Measurements from ENCODE around the gene SDC4. TPM values are rescaled to one million over a fixed set of nuclear protein-coding genes. Genes with fewer than 3 reads are reported as not detected.
A peak's percentile ranks its signal among the peaks of the same experiment; 100 is the strongest.

SDC4 gene
- total and polyA plus RNA-seq, 9 of the 15 experiments (the other 6 are each of a cell fraction or from before 2014, with no cell fraction given): 2.1 to 10.7 (median 6.3) TPM

- TF ChIP-seq ZNF766 (CRISPR knock-in tag; conservative IDR thresholded peaks at IDR 0.05) (0 out of 2 replicates have a peak, but pooled peaks have one; percentile 39), ARID2 (IDR thresholded peaks at IDR 0.05) (peak; percentile 94), TOE1 (IDR thresholded peaks at IDR 0.05; ENCODE audit: borderline replicate concordance) (peak; percentile 85; the same call in 1 of the 2 replicates), TOE1 (CRISPR knock-in tag; IDR thresholded peaks at IDR 0.05; ENCODE audit: borderline replicate concordance, low read depth) (no peak), THRA (IDR thresholded peaks at IDR 0.05) (no peak), NELFE (IDR thresholded peaks at IDR 0.05; ENCODE audit: insufficient read depth, insufficient read length) (no peak), NCOA1 (IDR thresholded peaks at IDR 0.05; ENCODE audit: low read depth) (no peak), SPI1 (IDR thresholded peaks at IDR 0.05; ENCODE audit: borderline replicate concordance, low read depth, low read length) (peak; percentile 86), NKRF (IDR thresholded peaks at IDR 0.05; ENCODE audit: borderline replicate concordance) (no peak), STAT5A (IDR thresholded peaks at IDR 0.05; ENCODE audit: borderline replicate concordance, low read length) (no peak), PML (IDR thresholded peaks at IDR 0.05; ENCODE audit: low read length) (no peak), ILK (tag; IDR thresholded peaks at IDR 0.05; ENCODE audit: borderline replicate concordance, low read depth) (no peak), CBFA2T2 (conservative IDR thresholded peaks at IDR 0.05) (no peak), ZKSCAN3 (CRISPR knock-in tag; IDR thresholded peaks at IDR 0.05) (no peak), NFIC (IDR thresholded peaks at IDR 0.05) (peak; percentile 45; the same call in 1 of the 2 replicates), ZNF239 (CRISPR knock-in tag; IDR thresholded peaks at IDR 0.05) (0 out of 2 replicates have a peak, but pooled peaks have one; percentile 42), SIN3B (IDR thresholded peaks at IDR 0.05; ENCODE audit: low read depth) (no peak), IFI16 (CRISPR knock-in tag; IDR thresholded peaks at IDR 0.05) (no peak), SAFB2 (IDR thresholded peaks at IDR 0.05; ENCODE audit: borderline replicate concordance, low read depth, low read length, severe bottlenecking) (no peak), NR2C2 (CRISPR knock-in tag; IDR thresholded peaks at IDR 0.05) (no peak), NR2C2 (tag; IDR thresholded peaks at IDR 0.05) (peak; percentile 46; the same call in 1 of the 2 replicates), POU5F1 (IDR thresholded peaks at IDR 0.05; ENCODE audit: borderline replicate concordance, low read depth, low read length, partially characterized antibody) (no peak), ZNF124 (CRISPR knock-in tag; IDR thresholded peaks at IDR 0.05) (no peak), YY1 (IDR thresholded peaks at IDR 0.05; ENCODE audit: borderline replicate concordance in 1 of 3, control insufficient read depth in 1 of 3, extremely low read depth in 1 of 3, insufficient read depth in 3 of 3, insufficient read length in 1 of 3, insufficient replicate concordance in 2 of 3, low read depth in 1 of 3, low read length in 2 of 3) (no peak), GTF2A2 (tag; IDR thresholded peaks at IDR 0.05) (no peak)
- TF ChIP-seq, protein P1, sequence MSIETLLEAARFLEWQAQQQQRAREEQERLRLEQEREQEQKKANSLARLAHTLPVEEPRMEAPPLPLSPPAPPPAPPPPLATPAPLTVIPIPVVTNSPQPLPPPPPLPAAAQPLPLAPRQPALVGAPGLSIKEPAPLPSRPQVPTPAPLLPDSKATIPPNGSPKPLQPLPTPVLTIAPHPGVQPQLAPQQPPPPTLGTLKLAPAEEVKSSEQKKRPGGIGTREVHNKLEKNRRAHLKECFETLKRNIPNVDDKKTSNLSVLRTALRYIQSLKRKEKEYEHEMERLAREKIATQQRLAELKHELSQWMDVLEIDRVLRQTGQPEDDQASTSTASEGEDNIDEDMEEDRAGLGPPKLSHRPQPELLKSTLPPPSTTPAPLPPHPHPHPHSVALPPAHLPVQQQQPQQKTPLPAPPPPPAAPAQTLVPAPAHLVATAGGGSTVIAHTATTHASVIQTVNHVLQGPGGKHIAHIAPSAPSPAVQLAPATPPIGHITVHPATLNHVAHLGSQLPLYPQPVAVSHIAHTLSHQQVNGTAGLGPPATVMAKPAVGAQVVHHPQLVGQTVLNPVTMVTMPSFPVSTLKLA (conservative IDR thresholded peaks at IDR 0.05): peak; percentile 38 to 51; a peak in 2 of 4 replicates
These were observed 25.3 kb downstream of the SDC4 start (continued) for GRCh38 chr20:45322952-45323383.

Measured in K562 (cell line).